Gastroesophageal sphincter (tissue), 4 donors: Measurements from ENCODE around the gene ULK3. TPM values are rescaled to one million over a fixed set of nuclear protein-coding genes. Genes with fewer than 3 reads are reported as not detected.

Experiments used
- ATAC-seq: fragments of 150-250 bp; one replicate; pipeline ENCODE4 v1.9.1; 2016; ENCODE audit warnings: mild to moderate bottlenecking, moderate library complexity
- H3K27ac ChIP-seq, 4 donors: fragments of 200-600 bp; sonication (generic) in 3 of 4; 1 replicate in 3 of 4; 2 replicates in 1 of 4; pipeline ENCODE4 v1.5.1; 2016 to 2019
- H3K27me3 ChIP-seq: fragments of 200-600 bp; sonication (generic); one replicate; pipeline ENCODE4 v1.5.1; 2019
- H3K36me3 ChIP-seq, 2 donors: fragments of 200-600 bp; sonication (generic); one replicate each; pipeline ENCODE4 v1.5.1; 2019; ENCODE audit warnings: control low read depth in 1 of 2
- H3K4me1 ChIP-seq, 3 donors: fragments of 200-600 bp; sonication (generic); 1 replicate in 2 of 3; 2 replicates in 1 of 3; pipeline ENCODE4 v1.5.1; 2016 to 2019; ENCODE audit warnings: control low read depth in 2 of 3
- H3K4me3 ChIP-seq, 2 donors: fragments of 200-600 bp; sonication (generic); one replicate each; pipeline ENCODE4 v1.5.1; 2019; ENCODE audit warnings: mild to moderate bottlenecking in 1 of 2, moderate library complexity in 1 of 2
- H3K9me3 ChIP-seq, 3 donors: fragments of 200-600 bp; sonication (generic); one replicate each; pipeline ENCODE4 v1.5.1; 2017 to 2019; ENCODE audit warnings: control low read depth in 2 of 3
- CTCF ChIP-seq, 4 experiments: fragments of 200-600 bp in 2 of 4; fragments of 450-650 bp in 2 of 4; sonication (generic) in 1 of 4; IDR thresholded peaks; one replicate each; pipeline ENCODE4 v1.5.1; 2017 to 2019; ENCODE audit warnings: antibody characterized with exemption in 4 of 4, mild to moderate bottlenecking in 2 of 4, moderate library complexity in 2 of 4
- EP300 ChIP-seq: sonication (generic); formaldehyde crosslinking; IDR thresholded peaks from one replicate; pipeline ENCODE4 v1.6.1; 2017; ENCODE audit warnings: antibody characterized with exemption, mild to moderate bottlenecking
- POLR2A ChIP-seq, 2 donors: fragments of 450-650 bp; IDR thresholded peaks; one replicate each; pipeline ENCODE4 v1.6.1; 2017; ENCODE audit warnings: antibody characterized with exemption in 2 of 2, mild to moderate bottlenecking in 2 of 2, moderate library complexity in 1 of 2
- POLR2AphosphoS5 ChIP-seq: sonication (generic); formaldehyde crosslinking; IDR thresholded peaks from one replicate; pipeline ENCODE4 v1.6.1; 2017; ENCODE audit warnings: antibody characterized with exemption
- WGBS, 2 donors: methylation state at CpG; one replicate each; pipeline ENCODE4 v1.1.5; 2018; ENCODE audit warnings: low coverage in 1 of 2; 5-methylcytosine and 5-hydroxymethylcytosine counted together
- total RNA-seq, 4 donors: library from RNA; depleted of rRNA; stranded (reverse); fragments of >200 nt; gene quantifications; one replicate each; pipeline ENCODE4 v1.1.0, GENCODE V29; 2016

ULK3 gene
- total RNA-seq, 4 donors from 2014 or later = 26.4 to 51.8 (median 32.7) TPM

GRCh38 chr15:74790080-74790916 is 52.7 kb downstream of the ULK3 start:
- Histone ChIP-seq H3K27me3 (no peaks in the 10 kb centered on the region), H3K4me3 (peak overlapping the region in 1 of 2 donors; percentile 1), H3K9me3 (no peaks in the 10 kb centered on the region), H3K4me1 (peaks cover 0 to 94% (median 57%) of the 10 kb centered on the region in 3 donors), H3K36me3 (peaks cover 0 to 4% of the 10 kb centered on the region in 2 donors), H3K27ac (peak overlapping the region in 3 of 4 donors; percentile 56 to 87 (median 70))
- no peak for TF ChIP-seq POLR2A (IDR thresholded peaks at IDR 0.05)
- TF ChIP-seq EP300 = no peak
- peak; percentile 9 for TF ChIP-seq POLR2AphosphoS5
- no peak for TF ChIP-seq CTCF (IDR thresholded peaks at IDR 0.05)
- WGBS, 2 donors = 24 to 47% methylated on average over 3 to 6 of the region's 15 CpGs
- ATAC-seq = peak; percentile 23

GRCh38 chr15:74789741-74790079 is 53.2 kb downstream of the ULK3 start:
- WGBS, 2 donors = 33 to 43% methylated on average over 1 of the region's 3 CpGs
- Histone ChIP-seq H3K27me3 (no peaks in the 10 kb centered on the region), H3K9me3 (no peaks in the 10 kb centered on the region), H3K27ac (peak overlapping the region in 3 of 4 donors; percentile 56 to 87 (median 70)), H3K4me3 (peak overlapping the region in 1 of 2 donors; percentile 1), H3K36me3 (peaks cover 0 to 1% of the 10 kb centered on the region in 2 donors), H3K4me1 (peaks cover 0 to 96% (median 62%) of the 10 kb centered on the region in 3 donors)
- ATAC-seq = no peak
- TF ChIP-seq POLR2AphosphoS5 = no peak
- TF ChIP-seq POLR2A (IDR thresholded peaks at IDR 0.05) = no peak
- TF ChIP-seq CTCF (IDR thresholded peaks at IDR 0.05) = no peak
- no peak for TF ChIP-seq EP300

GRCh38 chr15:74789171-74789631 is 53.8 kb downstream of the ULK3 start:
- 69 to 80% methylated on average over 1 to 2 of the region's 14 CpGs for WGBS, 2 donors
- ATAC-seq = no peak
- Histone ChIP-seq H3K27ac (peak overlapping the region in 3 of 4 donors; percentile 56 to 87 (median 70)), H3K4me3 (no peak overlapping the region), H3K9me3 (no peaks in the 10 kb centered on the region), H3K4me1 (peaks cover 0 to 97% (median 62%) of the 10 kb centered on the region in 3 donors), H3K27me3 (no peaks in the 10 kb centered on the region), H3K36me3 (no peaks in the 10 kb centered on the region)
- TF ChIP-seq POLR2A (IDR thresholded peaks at IDR 0.05) (no peak), EP300 (no peak), CTCF (IDR thresholded peaks at IDR 0.05) (no peak), POLR2AphosphoS5 (no peak)

DNA sequence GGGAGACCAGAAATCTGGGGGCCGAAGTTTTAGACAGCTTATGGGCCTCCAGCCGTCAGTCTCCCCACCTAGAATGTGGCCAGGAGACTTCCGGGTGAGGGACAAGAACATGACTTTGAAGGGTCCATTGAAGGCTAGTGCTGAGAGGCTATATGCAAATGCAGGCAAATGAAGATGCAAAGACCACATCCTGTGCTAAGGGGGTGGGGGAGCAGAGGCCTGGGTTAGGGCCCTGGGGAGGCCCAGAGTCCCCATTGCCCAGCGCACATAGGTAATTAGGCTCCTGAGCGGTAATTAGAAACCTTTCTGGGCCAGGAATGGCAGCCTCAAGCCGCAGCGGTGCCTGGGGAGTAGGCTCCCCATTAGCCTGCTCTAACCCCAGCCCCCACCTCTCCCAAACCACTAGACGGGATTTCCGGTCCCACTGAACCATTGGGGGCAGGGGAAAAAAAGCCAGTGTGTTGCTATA is 54.2 kb downstream of the ULK3 start:
- Histone ChIP-seq H3K4me3 (no peak overlapping the region), H3K27ac (peak overlapping the region in 3 of 4 donors; percentile 56 to 87 (median 70)), H3K36me3 (no peaks in the 10 kb centered on the region), H3K9me3 (no peaks in the 10 kb centered on the region), H3K4me1 (peaks cover 0 to 100% (median 66%) of the 10 kb centered on the region in 3 donors), H3K27me3 (no peaks in the 10 kb centered on the region)
- no peak for TF ChIP-seq EP300
- no peak for TF ChIP-seq POLR2AphosphoS5
- no peak for TF ChIP-seq CTCF (IDR thresholded peaks at IDR 0.05)
- no peak for TF ChIP-seq POLR2A (IDR thresholded peaks at IDR 0.05)
- ATAC-seq = no peak
- WGBS, 2 donors = 59% methylated on average over 4 of the region's 9 CpGs; no CpG with 5 or more reads in 1 of the 2 donors
